Endothelial cell of umbilical vein (primary cell): ENCODE results near the gene AIF1.

Experiments
- EZH2 ChIP-seq: IDR thresholded peaks from 2 replicates; pipeline ENCODE4 v1.6.1; 2012; ENCODE audit warnings: borderline replicate concordance, low read depth, mild to moderate bottlenecking, moderate library complexity, low read length, inconsistent platforms; ENCODE audit not compliant: severe bottlenecking
- GATA2 ChIP-seq: IDR thresholded peaks from 2 replicates; pipeline ENCODE4 v1.7.0; 2011; ENCODE audit warnings: low read depth, mild to moderate bottlenecking, moderate library complexity, mixed read lengths, low read length; ENCODE audit not compliant: insufficient read length, insufficient read depth
- MYC ChIP-seq: IDR thresholded peaks from one replicate; pipeline ENCODE4 v1.6.1; 2011; ENCODE audit warnings: mild to moderate bottlenecking, low read depth, low read length
- POLR2A ChIP-seq: IDR thresholded peaks from 2 replicates; pipeline ENCODE4 v1.6.1; 2012; ENCODE audit warnings: low read depth, mild to moderate bottlenecking, control low read depth, low read length
- POLR2AphosphoS5 ChIP-seq: IDR thresholded peaks from 2 replicates; pipeline ENCODE4 v1.6.1; 2012; ENCODE audit warnings: low read depth, mild to moderate bottlenecking, control low read depth, low read length, moderate library complexity; ENCODE audit not compliant: insufficient read depth
- TF ChIP-seq, protein P1 (sequence below), 2 donors: IDR thresholded peaks; 1 replicate in 1 of 2; 2 replicates in 1 of 2; pipeline ENCODE4 v1.5.1; 2011; ENCODE audit warnings: low read length in 2 of 2, mild to moderate bottlenecking in 2 of 2, moderate library complexity in 2 of 2, control low read depth in 1 of 2, inconsistent platforms in 1 of 2, low read depth in 1 of 2; ENCODE audit not compliant: insufficient read depth in 1 of 2; ENCODE audit errors: extremely low read depth in 1 of 2
- TF ChIP-seq, protein P2 (sequence below): IDR thresholded peaks from 2 replicates; pipeline ENCODE4 v1.6.1; 2011; ENCODE audit not compliant: insufficient read depth, insufficient read length

- TF ChIP-seq, protein P1, sequence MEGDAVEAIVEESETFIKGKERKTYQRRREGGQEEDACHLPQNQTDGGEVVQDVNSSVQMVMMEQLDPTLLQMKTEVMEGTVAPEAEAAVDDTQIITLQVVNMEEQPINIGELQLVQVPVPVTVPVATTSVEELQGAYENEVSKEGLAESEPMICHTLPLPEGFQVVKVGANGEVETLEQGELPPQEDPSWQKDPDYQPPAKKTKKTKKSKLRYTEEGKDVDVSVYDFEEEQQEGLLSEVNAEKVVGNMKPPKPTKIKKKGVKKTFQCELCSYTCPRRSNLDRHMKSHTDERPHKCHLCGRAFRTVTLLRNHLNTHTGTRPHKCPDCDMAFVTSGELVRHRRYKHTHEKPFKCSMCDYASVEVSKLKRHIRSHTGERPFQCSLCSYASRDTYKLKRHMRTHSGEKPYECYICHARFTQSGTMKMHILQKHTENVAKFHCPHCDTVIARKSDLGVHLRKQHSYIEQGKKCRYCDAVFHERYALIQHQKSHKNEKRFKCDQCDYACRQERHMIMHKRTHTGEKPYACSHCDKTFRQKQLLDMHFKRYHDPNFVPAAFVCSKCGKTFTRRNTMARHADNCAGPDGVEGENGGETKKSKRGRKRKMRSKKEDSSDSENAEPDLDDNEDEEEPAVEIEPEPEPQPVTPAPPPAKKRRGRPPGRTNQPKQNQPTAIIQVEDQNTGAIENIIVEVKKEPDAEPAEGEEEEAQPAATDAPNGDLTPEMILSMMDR (IDR thresholded peaks at IDR 0.05; ENCODE audit: extremely low read depth in 1 of 2, insufficient read depth in 1 of 2, low read depth in 1 of 2, low read length in 2 of 2), result no peak
- no peak for TF ChIP-seq POLR2AphosphoS5
- no peak for TF ChIP-seq POLR2A
- TF ChIP-seq, protein P2, sequence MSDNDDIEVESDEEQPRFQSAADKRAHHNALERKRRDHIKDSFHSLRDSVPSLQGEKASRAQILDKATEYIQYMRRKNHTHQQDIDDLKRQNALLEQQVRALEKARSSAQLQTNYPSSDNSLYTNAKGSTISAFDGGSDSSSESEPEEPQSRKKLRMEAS, result no peak
- TF ChIP-seq EZH2, result no peak
- no peak for TF ChIP-seq GATA2
- TF ChIP-seq MYC, result no peak
Observed at GRCh38 chr6:31575335-31575901, 39.6 kb upstream of the AIF1 start, which contains the start of gene TNF.
